Right cardiac atrium (tissue), 5 donors: ENCODE results near the gene RPAP3. TPM values are rescaled to one million over a fixed set of nuclear protein-coding genes. Genes with fewer than 3 reads are reported as not detected.
A peak's percentile ranks its signal among the peaks of the same experiment; 100 is the strongest.
"Not testable (repeated sequence)": the region's sequence is repeated elsewhere in the genome, so short reads cannot be mapped to it uniquely, and the experiment has no call there.

Experiments used
- ATAC-seq, 2 donors: fragments of 200-7000 bp; cut with Tn5 transposase; one replicate each; pipeline versions ENCODE4 v1.8.0 to v1.9.1; 2020; ENCODE audit warnings: moderate library complexity in 2 of 2, mild to moderate bottlenecking in 1 of 2
- DNase-seq, 3 donors: peaks; one replicate each; pipeline ENCODE4 v3.0.0-alpha.2; 2020
- H3K27ac ChIP-seq: one replicate; pipeline ENCODE4 v1.5.1; 2013; ENCODE audit warnings: mild to moderate bottlenecking, low read length, control low read depth, moderate library complexity
- H3K27me3 ChIP-seq: one replicate; pipeline ENCODE4 v1.6.1; 2013; ENCODE audit not compliant: control insufficient read depth, insufficient read depth
- H3K4me1 ChIP-seq: one replicate; pipeline ENCODE4 v1.6.1; 2013; ENCODE audit warnings: low read length; ENCODE audit not compliant: control insufficient read depth, insufficient read depth
- H3K4me3 ChIP-seq: one replicate; pipeline ENCODE4 v1.5.1; 2013; ENCODE audit warnings: low read length, control low read depth
- H3K9me3 ChIP-seq: one replicate; pipeline ENCODE4 v1.6.1; 2013; ENCODE audit warnings: low read length; ENCODE audit not compliant: control insufficient read depth
- WGBS: extraction: QIAGEN DNeasy Blood & Tissue Kit; methylation state at CpG from one replicate; pipeline ENCODE4 v1.1.7; 2013; 5-methylcytosine and 5-hydroxymethylcytosine counted together
- intact Hi-C, 4 donors: fragments of 100-400 bp; cut with DNase I; formaldehyde crosslinking; loops; one replicate each; pipeline versions ENCODE4 v1.11.0 to v1.14.0; 2022 to 2023
- polyA plus RNA-seq: library from polyadenylated mRNA; stranded (reverse); fragments of 200-250 nt; gene quantifications from one replicate; pipeline ENCODE4 v1.2.3, GENCODE V29; 2013
- total RNA-seq, 4 donors: library from RNA; stranded (reverse); fragmentation: NEBNext Ultra II Directional; extraction: Animal tissue kit (Norgen Biotek cat#: 25700); gene quantifications; one replicate each; pipeline ENCODE4 v1.2.1, GENCODE V29; 2021
- donor health status: healthy with polysubstance abuse.
- donor health status: DM: no; HTN: yes; CAD: no.
- donor health status: DM: no; HTN: no; CAD: no.
- donor health status: DM: no; HTN: yes; CAD: no; lungs with severe emphysema.
- donor health status: DM: yes; HTN: yes; CAD: no.

Gene RPAP3
- total and polyA plus RNA-seq, 5 donors = 11.9 to 22.8 (median 21.0) TPM

DNA sequence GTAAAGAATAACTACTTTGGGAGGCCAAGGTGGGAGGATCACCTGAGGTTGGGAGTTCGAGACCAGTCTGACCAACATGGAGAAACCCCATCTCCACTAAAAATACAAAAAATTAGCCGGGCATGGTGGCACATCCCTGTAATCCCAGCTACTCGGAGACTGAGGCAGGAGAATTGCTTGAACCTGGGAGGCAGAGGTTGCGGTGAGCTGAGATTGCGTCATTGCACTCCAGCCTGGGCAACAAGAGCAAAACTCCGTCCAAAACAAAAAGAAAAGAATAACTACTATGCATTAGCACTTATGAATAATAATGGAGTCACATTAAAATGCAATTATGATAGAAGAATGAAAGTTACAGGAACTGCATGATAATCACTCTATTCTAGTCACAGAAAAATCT is 37.9 kb downstream of the RPAP3 start:
- ATAC-seq, intact Hi-C loops, H3K4me3 ChIP-seq, H3K27ac ChIP-seq, H3K9me3 ChIP-seq, H3K4me1 ChIP-seq, DNase-seq, H3K27me3 ChIP-seq: not testable (repeated sequence)
- 94% methylated on average over 6 of the region's 6 CpGs for WGBS

DNA sequence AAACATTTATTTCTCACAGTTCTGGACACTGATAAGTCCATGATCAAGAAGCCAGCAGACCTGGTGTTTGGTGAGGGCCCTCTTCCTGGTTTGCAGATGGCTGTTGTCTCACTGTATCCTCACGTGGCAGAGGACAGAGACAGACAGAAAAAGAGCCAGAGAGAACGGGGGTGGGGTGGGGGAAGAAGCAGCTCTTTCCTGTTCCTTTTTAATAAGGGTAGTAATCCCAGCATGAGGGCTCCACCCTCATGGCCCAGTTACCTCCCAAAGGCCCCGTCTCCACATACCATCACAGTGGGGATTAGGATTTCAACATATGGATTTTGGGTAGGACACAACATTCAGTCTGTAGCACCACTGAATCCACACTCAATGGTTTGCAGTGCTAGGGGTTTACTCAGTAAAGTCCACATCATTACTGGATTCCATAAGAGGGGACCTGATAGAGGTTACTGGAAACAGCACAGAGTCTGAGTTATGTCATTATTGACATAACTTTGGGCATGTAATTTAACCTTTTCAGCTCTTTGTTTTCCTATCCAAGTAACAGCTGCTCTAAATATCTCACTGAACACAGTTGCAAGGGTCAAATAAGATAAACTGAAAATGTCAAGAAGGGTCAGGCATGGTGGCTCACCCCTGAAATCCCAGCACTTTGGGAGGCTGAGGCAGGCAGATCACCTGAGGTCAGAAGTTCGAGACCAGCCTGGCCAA is 53.2 kb downstream of the RPAP3 start:
- WGBS = 47% methylated on average over 4 of the region's 4 CpGs

GRCh38 chr12:47651368-47652254 is 54.2 kb downstream of the RPAP3 start:
- intact Hi-C loops = no loop called here
- peak; percentile 45 to 79 (median 65) for DNase-seq
- 44% methylated on average over 12 of the region's 12 CpGs for WGBS
- Histone ChIP-seq H3K27ac (no peak overlapping the region), H3K4me3 (no peak overlapping the region), H3K9me3 (no peaks in the 10 kb centered on the region), H3K4me1 (no peaks in the 10 kb centered on the region), H3K27me3 (no peaks in the 10 kb centered on the region)
- ATAC-seq = peak; percentile 85 to 91

More for the DNA sequence above, 53.2 kb downstream of the RPAP3 start:
- no peaks in the 10 kb centered on the region for H3K4me1 ChIP-seq
- intact Hi-C loops = no loop called here
- DNase-seq (peak in 2 of 3 donors; percentile 23 to 43), ATAC-seq (peak; percentile 19 to 32)
- H3K4me3 ChIP-seq = no peak overlapping the region
- H3K27ac ChIP-seq = no peak overlapping the region
- H3K27me3 ChIP-seq = no peaks in the 10 kb centered on the region
- H3K9me3 ChIP-seq = no peaks in the 10 kb centered on the region

GRCh38 chr12:47650469-47650868 is 55.4 kb downstream of the RPAP3 start:
- no peaks in the 10 kb centered on the region for H3K9me3 ChIP-seq
- DNase-seq = no peak
- ATAC-seq = no peak
- intact Hi-C loops = no loop called here
- no peaks in the 10 kb centered on the region for H3K27me3 ChIP-seq
- H3K27ac ChIP-seq = no peak overlapping the region
- no peaks in the 10 kb centered on the region for H3K4me1 ChIP-seq
- WGBS = 87% methylated on average over 1 of the region's 1 CpG
- H3K4me3 ChIP-seq = no peak overlapping the region

DNA sequence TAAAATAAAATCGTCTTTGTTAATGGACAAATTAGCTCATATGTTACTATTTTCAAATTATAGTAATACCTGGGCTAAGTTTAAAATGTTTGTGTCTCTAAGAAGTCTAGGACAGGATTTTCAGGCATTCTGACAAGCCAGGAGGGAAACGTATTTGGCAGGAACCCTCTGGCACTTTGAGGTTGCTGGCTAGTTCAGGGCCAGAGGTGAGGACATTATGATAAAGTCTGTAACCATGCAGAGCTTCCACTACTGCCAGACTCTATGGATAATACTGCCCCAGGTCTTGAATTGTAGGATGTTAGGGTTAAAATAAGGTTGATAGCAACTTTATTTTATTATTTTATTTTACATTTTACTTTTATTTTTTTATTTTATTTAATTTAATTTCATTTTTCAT is 56.4 kb downstream of the RPAP3 start:
- 35% methylated on average over 2 of the region's 2 CpGs for WGBS
- DNase-seq (no peak), ATAC-seq (peak in 1 of 2 donors; percentile 49)

DNA sequence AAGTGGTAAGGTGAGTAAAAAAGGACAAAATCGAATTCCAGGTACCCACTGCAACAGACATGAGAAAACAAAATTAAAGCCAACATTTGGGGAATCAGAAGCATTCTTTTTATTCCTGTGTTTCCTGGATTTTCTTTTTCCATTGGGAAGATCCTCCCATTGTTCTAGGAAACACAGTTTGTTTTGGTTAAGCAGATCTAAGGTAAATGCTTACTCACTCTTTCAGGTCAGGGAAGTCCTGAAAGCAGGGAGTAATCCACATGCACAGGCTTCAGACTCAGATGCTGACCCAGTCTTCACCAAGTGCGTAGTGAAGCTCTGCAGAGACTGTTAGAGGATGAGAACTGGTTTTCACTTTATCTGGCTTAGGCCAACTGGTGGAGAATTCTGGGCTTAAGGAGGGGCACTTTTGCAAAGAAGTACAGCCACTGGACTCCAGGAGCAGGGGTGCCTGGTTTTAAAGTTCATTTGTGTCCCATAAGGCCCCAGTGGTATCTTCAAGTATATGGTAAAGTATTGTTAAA is 57.7 kb downstream of the RPAP3 start:
- Histone ChIP-seq H3K9me3 (no peaks in the 10 kb centered on the region), H3K27me3 (no peaks in the 10 kb centered on the region), H3K4me1 (no peaks in the 10 kb centered on the region), H3K4me3 (no peak overlapping the region), H3K27ac (no peak overlapping the region)
- ATAC-seq (no peak), DNase-seq (no peak)
- intact Hi-C loops = no loop called here
- 87% methylated on average over 2 of the region's 2 CpGs for WGBS

More for the DNA sequence above, 56.4 kb downstream of the RPAP3 start:
- H3K4me1 ChIP-seq = no peaks in the 10 kb centered on the region
- H3K27me3 ChIP-seq = no peaks in the 10 kb centered on the region
- H3K9me3 ChIP-seq = no peaks in the 10 kb centered on the region
- intact Hi-C loops = no loop called here
- H3K27ac ChIP-seq = no peak overlapping the region
- H3K4me3 ChIP-seq = no peak overlapping the region

DNA sequence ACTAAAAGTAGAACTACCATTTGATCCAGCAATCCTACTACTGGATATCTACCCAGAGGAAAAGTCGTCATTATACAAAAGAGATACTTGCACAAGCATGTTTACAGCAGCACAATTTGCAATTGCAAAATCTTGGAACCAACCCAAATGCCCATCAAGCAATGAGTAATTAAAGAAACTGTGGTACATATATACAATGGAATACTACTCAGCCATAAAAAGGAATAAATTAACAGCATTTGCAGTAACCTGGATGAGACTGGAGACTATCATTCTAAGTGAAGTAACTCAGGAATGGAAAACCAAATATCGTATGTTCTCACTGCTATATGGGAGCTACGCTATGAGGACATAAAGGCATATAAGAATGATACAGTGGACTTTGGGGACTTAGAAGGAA is 63.5 kb downstream of the RPAP3 start:
- intact Hi-C loops, H3K4me1 ChIP-seq, H3K9me3 ChIP-seq, H3K27me3 ChIP-seq, H3K4me3 ChIP-seq, H3K27ac ChIP-seq, DNase-seq, ATAC-seq: not testable (repeated sequence)
- WGBS = over 99% methylated on average over 3 of the region's 3 CpGs

GRCh38 chr12:47636908-47637780 is 68.7 kb downstream of the RPAP3 start:
- peak in 1 of 3 donors; percentile 72 for DNase-seq
- no peaks in the 10 kb centered on the region for H3K27me3 ChIP-seq

DNA sequence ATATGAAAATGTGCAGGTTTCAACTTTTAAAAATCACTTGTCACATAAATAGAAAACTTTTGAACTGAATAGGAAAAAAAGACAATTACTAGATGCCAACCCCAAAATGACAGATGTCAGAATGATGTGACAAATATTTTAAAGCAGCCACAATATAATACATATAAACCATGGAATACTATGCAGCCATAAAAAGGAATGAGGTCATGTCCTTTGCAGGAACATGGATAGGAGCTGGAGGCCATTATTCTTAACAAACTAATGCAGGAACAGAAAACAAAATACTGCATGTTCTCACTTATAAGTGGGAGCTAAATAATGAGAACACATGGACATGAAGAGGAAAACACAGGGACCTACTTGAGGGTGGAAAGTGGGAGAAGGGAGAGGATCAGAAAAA is 70.1 kb downstream of the RPAP3 start:
- intact Hi-C loops, H3K4me3 ChIP-seq, H3K4me1 ChIP-seq, H3K27me3 ChIP-seq, DNase-seq, H3K9me3 ChIP-seq, H3K27ac ChIP-seq, ATAC-seq: not testable (repeated sequence)

More at GRCh38 chr12:47636908-47637780, 68.7 kb downstream of the RPAP3 start:
- intact Hi-C loops = no loop called here
- Histone ChIP-seq H3K4me3 (no peak overlapping the region), H3K9me3 (no peaks in the 10 kb centered on the region), H3K27ac (no peak overlapping the region), H3K4me1 (no peaks in the 10 kb centered on the region)
- no peak for ATAC-seq
- WGBS = 67% methylated on average over 8 of the region's 8 CpGs

GRCh38 chr12:47634127-47634526 is 71.7 kb downstream of the RPAP3 start:
- ATAC-seq (no peak), DNase-seq (no peak)
- WGBS = 68% methylated on average over 16 of the region's 16 CpGs
- H3K27me3 ChIP-seq = no peaks in the 10 kb centered on the region
- intact Hi-C loops = no loop called here
- no peak overlapping the region for H3K4me3 ChIP-seq
- no peaks in the 10 kb centered on the region for H3K9me3 ChIP-seq
- H3K27ac ChIP-seq = no peak overlapping the region
- no peaks in the 10 kb centered on the region for H3K4me1 ChIP-seq
